Immature natural killer cell (primary cell): ENCODE results near the gene TRAF5. TPM values are rescaled to one million over a fixed set of nuclear protein-coding genes. Genes with fewer than 3 reads are reported as not detected.
A peak's percentile ranks its signal among the peaks of the same experiment; 100 is the strongest.

Experiments used
- DNase-seq, 3 donors: peaks; one replicate each; pipeline ENCODE4 v3.0.0; 2022; ENCODE audit warnings: mixed read lengths in 1 of 3
- H3K27ac Mint-ChIP-seq, 6 donors: one replicate each; pipeline ENCODE4 v1.8.0; 2020; ENCODE audit warnings: mixed read lengths in 6 of 6, mild to moderate bottlenecking in 5 of 6, inconsistent platforms in 4 of 6, moderate library complexity in 3 of 6
- H3K27me3 Mint-ChIP-seq, 3 donors: one replicate each; pipeline ENCODE4 v1.8.0; 2020 to 2021; ENCODE audit warnings: low read depth in 3 of 3, mild to moderate bottlenecking in 3 of 3, mixed read lengths in 3 of 3, moderate library complexity in 3 of 3, inconsistent platforms in 1 of 3
- H3K36me3 Mint-ChIP-seq, 3 donors: one replicate each; pipeline ENCODE4 v1.8.0; 2020; ENCODE audit warnings: mixed read lengths in 3 of 3, inconsistent platforms in 2 of 3, mild to moderate bottlenecking in 2 of 3
- H3K4me1 Mint-ChIP-seq, 2 donors: one replicate each; pipeline ENCODE4 v1.8.0; 2020; ENCODE audit warnings: inconsistent platforms in 2 of 2, mild to moderate bottlenecking in 2 of 2, mixed read lengths in 2 of 2, moderate library complexity in 1 of 2
- H3K4me3 Mint-ChIP-seq, 5 donors: one replicate each; pipeline ENCODE4 v1.8.0; 2020; ENCODE audit warnings: mild to moderate bottlenecking in 5 of 5, mixed read lengths in 5 of 5, inconsistent platforms in 3 of 5, moderate library complexity in 3 of 5
- H3K9me3 Mint-ChIP-seq, 6 donors: one replicate each; pipeline ENCODE4 v1.8.0; 2020; ENCODE audit warnings: mild to moderate bottlenecking in 6 of 6, mixed read lengths in 6 of 6, inconsistent platforms in 4 of 6, moderate library complexity in 3 of 6
- polyA plus RNA-seq, 3 donors: library from polyadenylated mRNA; unstranded; fragments of 300-500 nt; fragmentation: Illumina TruSeq; gene quantifications; one replicate each; pipeline ENCODE4 v1.2.3, GENCODE V29; 2021

Gene TRAF5
- 10 to 100 TPM; 19.6 to 37.0 (median 21.8) TPM for polyA plus RNA-seq

- Mint-ChIP-seq H3K36me3 (no peaks in the 10 kb centered on the region), H3K27me3 (peaks cover 0 to 9% (median 3%) of the 10 kb centered on the region in 3 donors)
These were observed at the start of gene TRAF5 for GRCh38 chr1:211326528-211327345. TSS of gene TRAF5 (plus strand) at chr1:211326833. CDS start at chr1:211353240, 26,407 bp downstream.

GRCh38 chr1:211279340-211279739 is 47.3 kb upstream of the TRAF5 start:
- peaks cover 4 to 16% (median 5%) of the 10 kb centered on the region in 3 donors for H3K36me3 Mint-ChIP-seq
- H3K9me3 Mint-ChIP-seq, result no peaks in the 10 kb centered on the region
- H3K27me3 Mint-ChIP-seq, result no peaks in the 10 kb centered on the region
- no peak overlapping the region for H3K4me3 Mint-ChIP-seq
- H3K4me1 Mint-ChIP-seq, result peaks cover 1 to 21% of the 10 kb centered on the region in 2 donors
- H3K27ac Mint-ChIP-seq, result no peak overlapping the region
- DNase-seq, result no peak

More at GRCh38 chr1:211326528-211327345, at the start of gene TRAF5:
- peak; percentile 67 to 69 (median 68) for DNase-seq
- H3K27ac Mint-ChIP-seq, result peak within 1 kb of the TSS; percentile 91 to 98 (median 96)
- peak within 1 kb of the TSS; percentile 95 to 97 (median 96) for H3K4me3 Mint-ChIP-seq
- no peaks in the 10 kb centered on the region for H3K9me3 Mint-ChIP-seq
- H3K4me1 Mint-ChIP-seq, result peaks cover 56 to 77% of the 10 kb centered on the region in 2 donors

- Mint-ChIP-seq H3K27me3 (peaks cover 0 to 1% (median 0%) of the 10 kb centered on the region in 3 donors), H3K9me3 (no peaks in the 10 kb centered on the region), H3K36me3 (peaks cover 4 to 13% (median 5%) of the 10 kb centered on the region in 3 donors), H3K4me1 (peaks cover 0 to 25% of the 10 kb centered on the region in 2 donors), H3K4me3 (no peak overlapping the region), H3K27ac (no peak overlapping the region)
- no peak for DNase-seq
These were observed 45.7 kb upstream of the TRAF5 start for GRCh38 chr1:211280910-211281309.

- Mint-ChIP-seq H3K4me1 (peaks cover 0 to 25% of the 10 kb centered on the region in 2 donors), H3K9me3 (no peaks in the 10 kb centered on the region), H3K4me3 (no peak overlapping the region), H3K27ac (no peak overlapping the region), H3K36me3 (peaks cover 4 to 13% (median 5%) of the 10 kb centered on the region in 3 donors), H3K27me3 (peaks cover 0 to 1% (median 0%) of the 10 kb centered on the region in 3 donors)
- DNase-seq, result no peak
These were observed 45.2 kb upstream of the TRAF5 start for GRCh38 chr1:211281320-211282022.

DNA sequence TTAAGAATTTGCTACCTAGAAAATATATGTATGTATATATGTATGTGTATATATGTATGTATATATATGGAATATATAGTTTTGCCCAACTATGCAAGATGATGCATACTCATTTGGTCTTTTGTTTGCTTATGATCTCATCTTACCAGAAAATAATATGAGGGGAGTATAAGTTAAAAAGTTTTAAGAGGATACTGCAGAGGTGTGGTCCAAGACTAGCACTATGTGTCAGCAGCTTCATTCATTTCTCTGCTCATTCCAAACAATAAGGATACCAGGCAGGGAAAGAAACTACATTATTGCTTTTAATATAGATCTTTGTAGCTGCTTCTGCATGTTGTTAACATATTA is 44.6 kb upstream of the TRAF5 start:
- peaks cover 0 to 25% of the 10 kb centered on the region in 2 donors for H3K4me1 Mint-ChIP-seq
- DNase-seq, result no peak
- no peak overlapping the region for H3K27ac Mint-ChIP-seq
- peaks cover 4 to 17% (median 5%) of the 10 kb centered on the region in 3 donors for H3K36me3 Mint-ChIP-seq
- no peak overlapping the region for H3K4me3 Mint-ChIP-seq
- peaks cover 0 to 1% (median 0%) of the 10 kb centered on the region in 3 donors for H3K27me3 Mint-ChIP-seq
- H3K9me3 Mint-ChIP-seq, result no peaks in the 10 kb centered on the region

DNA sequence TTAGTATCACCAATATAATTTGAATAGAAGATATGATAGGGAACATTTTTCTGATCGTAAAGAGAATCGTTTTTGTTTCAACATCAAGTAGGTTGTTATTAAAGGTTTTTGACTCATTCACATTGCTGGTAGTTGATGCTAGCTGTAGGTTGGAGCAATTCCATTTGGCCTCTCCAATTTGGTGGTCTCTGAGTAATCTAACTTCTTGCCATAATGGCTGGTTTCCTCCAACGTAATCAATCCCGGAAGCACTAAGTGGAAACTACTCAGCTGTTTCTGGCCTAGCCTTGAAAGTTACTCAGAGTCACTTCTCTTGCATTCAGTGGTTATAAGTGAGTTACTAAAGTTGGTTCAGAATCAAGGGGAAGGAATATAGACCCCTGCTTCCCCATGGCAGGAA is 41.4 kb upstream of the TRAF5 start:
- DNase-seq, result no peak
- H3K9me3 Mint-ChIP-seq, result no peaks in the 10 kb centered on the region
- no peak overlapping the region for H3K4me3 Mint-ChIP-seq
- H3K36me3 Mint-ChIP-seq, result peaks cover 8 to 22% (median 13%) of the 10 kb centered on the region in 3 donors
- H3K27me3 Mint-ChIP-seq, result peaks cover 0 to 1% (median 0%) of the 10 kb centered on the region in 3 donors
- H3K4me1 Mint-ChIP-seq, result peaks cover 0 to 16% of the 10 kb centered on the region in 2 donors
- H3K27ac Mint-ChIP-seq, result no peak overlapping the region

DNA sequence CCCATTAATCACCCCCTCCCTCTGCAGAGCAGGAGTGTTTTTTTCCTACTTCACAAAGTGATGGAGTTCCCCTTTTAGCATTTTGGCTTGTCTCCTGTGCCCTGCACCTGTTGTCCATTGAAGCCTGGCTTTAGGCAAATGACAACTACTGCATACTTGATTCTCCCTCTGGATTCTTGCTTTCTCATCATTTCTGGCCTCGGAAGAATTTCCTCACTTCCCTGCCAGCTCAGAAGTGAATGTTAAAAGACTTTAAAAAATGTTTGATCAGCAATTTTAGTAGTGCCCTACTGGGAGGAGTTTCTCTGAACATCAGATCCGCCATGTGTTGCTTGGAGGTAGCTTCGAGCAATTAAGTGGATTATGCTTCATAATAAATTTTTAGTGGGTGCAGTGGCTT is 39.4 kb upstream of the TRAF5 start:
- H3K27ac Mint-ChIP-seq, result no peak overlapping the region
- H3K36me3 Mint-ChIP-seq, result peaks cover 16 to 38% (median 19%) of the 10 kb centered on the region in 3 donors
- peaks cover 0 to 1% (median 0%) of the 10 kb centered on the region in 3 donors for H3K27me3 Mint-ChIP-seq
- H3K4me3 Mint-ChIP-seq, result no peak overlapping the region
- DNase-seq, result no peak
- H3K4me1 Mint-ChIP-seq, result peaks cover 0 to 22% of the 10 kb centered on the region in 2 donors
- no peaks in the 10 kb centered on the region for H3K9me3 Mint-ChIP-seq

DNA sequence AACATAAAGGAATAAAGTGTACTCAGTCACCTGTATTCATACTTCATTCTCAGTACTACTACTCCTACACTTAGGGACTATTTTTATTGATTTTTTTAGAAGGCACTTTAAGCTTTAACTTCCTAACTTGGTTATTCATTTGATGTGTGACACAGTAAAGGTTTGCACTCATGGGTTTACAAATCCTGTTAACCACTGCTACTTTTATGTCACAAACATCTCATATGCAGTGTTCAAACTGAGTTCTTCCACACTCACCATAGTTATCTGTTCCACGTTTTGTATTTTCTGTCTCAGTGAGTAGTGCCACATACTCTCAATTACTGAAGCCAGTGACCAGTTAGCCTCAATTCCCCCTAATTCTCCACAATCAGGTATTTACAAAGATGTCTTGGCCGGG is 34.2 kb upstream of the TRAF5 start:
- peaks cover 3 to 14% of the 10 kb centered on the region in 2 donors for H3K4me1 Mint-ChIP-seq

DNA sequence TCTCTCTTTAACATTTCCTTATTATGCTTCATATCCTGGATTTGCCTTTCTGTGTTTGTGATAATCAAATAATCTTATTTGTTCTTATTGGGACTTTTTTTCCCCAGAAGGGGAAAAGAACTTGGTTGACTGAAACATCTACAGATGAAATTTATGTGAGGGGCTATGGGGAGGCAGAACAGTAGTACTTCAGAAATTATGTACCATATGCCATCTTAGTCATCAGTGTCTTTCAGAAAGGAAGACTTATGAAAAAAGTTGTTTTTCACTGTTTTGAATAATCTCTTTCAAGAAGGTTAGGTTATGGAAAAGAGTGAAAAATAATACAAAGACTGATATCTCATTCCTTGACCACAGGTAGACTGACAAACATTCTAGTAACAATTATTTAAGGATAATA is 30.2 kb upstream of the TRAF5 start:
- peak overlapping the region in 2 of 6 donors; percentile 7 to 30 for H3K27ac Mint-ChIP-seq
- no peak overlapping the region for H3K4me3 Mint-ChIP-seq
- peaks cover 24 to 55% (median 30%) of the 10 kb centered on the region in 3 donors for H3K36me3 Mint-ChIP-seq
- DNase-seq, result no peak
- no peaks in the 10 kb centered on the region for H3K9me3 Mint-ChIP-seq
- peaks cover 3 to 17% of the 10 kb centered on the region in 2 donors for H3K4me1 Mint-ChIP-seq
- H3K27me3 Mint-ChIP-seq, result no peaks in the 10 kb centered on the region

More for the DNA sequence above, 34.2 kb upstream of the TRAF5 start:
- no peaks in the 10 kb centered on the region for H3K9me3 Mint-ChIP-seq
- no peak overlapping the region for H3K4me3 Mint-ChIP-seq
- H3K27me3 Mint-ChIP-seq, result no peaks in the 10 kb centered on the region
- H3K36me3 Mint-ChIP-seq, result peaks cover 24 to 54% (median 26%) of the 10 kb centered on the region in 3 donors
- DNase-seq, result no peak
- peak overlapping the region in 1 of 6 donors; percentile 77 for H3K27ac Mint-ChIP-seq

GRCh38 chr1:211305044-211305443 is 21.6 kb upstream of the TRAF5 start:
- Mint-ChIP-seq H3K9me3 (no peaks in the 10 kb centered on the region), H3K36me3 (peaks cover 11 to 30% (median 14%) of the 10 kb centered on the region in 3 donors), H3K27ac (peak overlapping the region in 4 of 6 donors; percentile 4 to 16 (median 6)), H3K27me3 (no peaks in the 10 kb centered on the region), H3K4me3 (no peak overlapping the region), H3K4me1 (peaks cover 2 to 7% of the 10 kb centered on the region in 2 donors)
- no peak for DNase-seq

GRCh38 chr1:211309617-211310016 is 17.0 kb upstream of the TRAF5 start:
- Mint-ChIP-seq H3K36me3 (peaks cover 0 to 18% (median 10%) of the 10 kb centered on the region in 3 donors), H3K9me3 (no peaks in the 10 kb centered on the region), H3K27ac (no peak overlapping the region), H3K4me3 (no peak overlapping the region), H3K4me1 (peaks cover 0 to 4% of the 10 kb centered on the region in 2 donors), H3K27me3 (no peaks in the 10 kb centered on the region)
- no peak for DNase-seq

GRCh38 chr1:211313392-211313791 is 13.2 kb upstream of the TRAF5 start:
- no peaks in the 10 kb centered on the region for H3K27me3 Mint-ChIP-seq

GRCh38 chr1:211318576-211319280 is 7.9 kb upstream of the TRAF5 start:
- no peak for DNase-seq
- H3K36me3 Mint-ChIP-seq, result peaks cover 0 to 4% (median 0%) of the 10 kb centered on the region in 3 donors
- H3K4me3 Mint-ChIP-seq, result no peak overlapping the region
- H3K27ac Mint-ChIP-seq, result peak overlapping the region in 1 of 6 donors; percentile 24
- no peaks in the 10 kb centered on the region for H3K9me3 Mint-ChIP-seq
- peaks cover 0 to 6% of the 10 kb centered on the region in 2 donors for H3K4me1 Mint-ChIP-seq
- no peaks in the 10 kb centered on the region for H3K27me3 Mint-ChIP-seq

More at GRCh38 chr1:211313392-211313791, 13.2 kb upstream of the TRAF5 start:
- H3K36me3 Mint-ChIP-seq, result peaks cover 0 to 18% (median 10%) of the 10 kb centered on the region in 3 donors
- peaks cover 0 to 2% of the 10 kb centered on the region in 2 donors for H3K4me1 Mint-ChIP-seq
- H3K27ac Mint-ChIP-seq, result peak overlapping the region in 1 of 6 donors; percentile 15
- no peak overlapping the region for H3K4me3 Mint-ChIP-seq
- no peak for DNase-seq
- H3K9me3 Mint-ChIP-seq, result no peaks in the 10 kb centered on the region
